Naive B cell (primary cell): Measurements from ENCODE around the gene CRMP1. TPM values are rescaled to one million over a fixed set of nuclear protein-coding genes. Genes with fewer than 3 reads are reported as not detected.

Source experiments
- ATAC-seq, 2 donors: fragments of 150-1000 bp; cut with Tn5 transposase; 2 replicates each; pipeline ENCODE4 v1.10.0; 2021; ENCODE audit warnings: low read depth in 2 of 2, mild to moderate bottlenecking in 2 of 2, moderate library complexity in 2 of 2
- DNase-seq: peaks from one replicate; pipeline ENCODE4 v3.0.0; 2022
- H3K27ac Mint-ChIP-seq, 6 donors: one replicate each; pipeline ENCODE4 v1.8.0; 2020 to 2022; ENCODE audit warnings: mild to moderate bottlenecking in 6 of 6, mixed read lengths in 6 of 6, moderate library complexity in 5 of 6, inconsistent platforms in 2 of 6
- H3K27me3 Mint-ChIP-seq, 3 donors: one replicate each; pipeline ENCODE4 v1.8.0; 2021 to 2022; ENCODE audit warnings: mixed read lengths in 3 of 3, mild to moderate bottlenecking in 1 of 3
- H3K36me3 Mint-ChIP-seq, 2 donors: one replicate each; pipeline ENCODE4 v1.8.0; 2020 to 2022; ENCODE audit warnings: mixed read lengths in 2 of 2, inconsistent platforms in 1 of 2, mild to moderate bottlenecking in 1 of 2
- H3K4me1 Mint-ChIP-seq, 3 donors: one replicate each; pipeline ENCODE4 v1.8.0; 2020 to 2022; ENCODE audit warnings: mixed read lengths in 3 of 3, inconsistent platforms in 1 of 3, mild to moderate bottlenecking in 1 of 3, moderate library complexity in 1 of 3
- H3K4me3 Mint-ChIP-seq, 8 donors: one replicate each; pipeline ENCODE4 v1.8.0; 2020 to 2022; ENCODE audit warnings: mild to moderate bottlenecking in 8 of 8, mixed read lengths in 8 of 8, moderate library complexity in 8 of 8, inconsistent platforms in 2 of 8
- H3K9me3 Mint-ChIP-seq, 7 donors: one replicate each; pipeline ENCODE4 v1.8.0; 2020 to 2022; ENCODE audit warnings: mixed read lengths in 7 of 7, mild to moderate bottlenecking in 5 of 7, inconsistent platforms in 2 of 7, moderate library complexity in 1 of 7
- polyA plus RNA-seq, 6 donors: library from polyadenylated mRNA; unstranded; fragments of 300-500 nt; fragmentation: Illumina TruSeq; gene quantifications; one replicate each; pipeline ENCODE4 v1.2.3, GENCODE V29; 2021; ENCODE audit warnings: low read depth in 6 of 6

The CRMP1 gene
- polyA plus RNA-seq, 6 donors from 2014 or later: 0.49 to 3.5 (median 1.3) TPM; not detected in 1

- peaks cover 60 to 73% (median 70%) of the 10 kb centered on the region in 3 donors for H3K27me3 Mint-ChIP-seq
- peaks cover 22 to 30% (median 26%) of the 10 kb centered on the region in 3 donors for H3K4me1 Mint-ChIP-seq
- ATAC-seq: no peak
- H3K27ac Mint-ChIP-seq: no peak overlapping the region
- no peak for DNase-seq
- H3K4me3 Mint-ChIP-seq: peak overlapping the region in 1 of 8 donors; percentile 77
- peaks cover 0 to 13% of the 10 kb centered on the region in 2 donors for H3K36me3 Mint-ChIP-seq
- H3K9me3 Mint-ChIP-seq: peaks cover 2 to 18% (median 10%) of the 10 kb centered on the region in 7 donors
These were observed 423 bp downstream of the CRMP1 start for GRCh38 chr4:5892323-5893003.

GRCh38 chr4:5891563-5892322, 1.1 kb downstream of the CRMP1 start:
- ATAC-seq (no peak), DNase-seq (no peak)
- Mint-ChIP-seq H3K27ac (no peak overlapping the region), H3K27me3 (peaks cover 55 to 75% (median 64%) of the 10 kb centered on the region in 3 donors), H3K9me3 (peaks cover 0 to 13% (median 7%) of the 10 kb centered on the region in 7 donors), H3K4me1 (peaks cover 26 to 34% (median 28%) of the 10 kb centered on the region in 3 donors), H3K36me3 (peaks cover 0 to 8% of the 10 kb centered on the region in 2 donors), H3K4me3 (peak overlapping the region in 6 of 8 donors; percentile 47 to 77 (median 56))

- no peak for DNase-seq
- peak overlapping the region in 1 of 6 donors; percentile 60 for H3K27ac Mint-ChIP-seq
- H3K36me3 Mint-ChIP-seq: peaks cover 0 to 6% of the 10 kb centered on the region in 2 donors
- H3K4me1 Mint-ChIP-seq: peaks cover 36 to 49% (median 43%) of the 10 kb centered on the region in 3 donors
- ATAC-seq: peak in 1 of 2 donors; percentile 28
- H3K27me3 Mint-ChIP-seq: peaks cover 52 to 68% (median 53%) of the 10 kb centered on the region in 3 donors
- peak overlapping the region; percentile 59 to 87 (median 73) for H3K4me3 Mint-ChIP-seq
- peaks cover 0 to 9% (median 2%) of the 10 kb centered on the region in 7 donors for H3K9me3 Mint-ChIP-seq
These were observed 2.7 kb downstream of the CRMP1 start for GRCh38 chr4:5890063-5890727.

GRCh38 chr4:5889002-5889696, 3.7 kb downstream of the CRMP1 start:
- no peak overlapping the region for H3K27ac Mint-ChIP-seq

GRCh38 chr4:5888222-5889001, 4.5 kb downstream of the CRMP1 start:
- Mint-ChIP-seq H3K27ac (peak overlapping the region in 1 of 6 donors; percentile 41), H3K4me1 (peaks cover 44 to 59% (median 56%) of the 10 kb centered on the region in 3 donors), H3K9me3 (peaks cover 0 to 12% (median 2%) of the 10 kb centered on the region in 7 donors), H3K27me3 (peaks cover 45 to 53% (median 49%) of the 10 kb centered on the region in 3 donors), H3K36me3 (peaks cover 0 to 3% of the 10 kb centered on the region in 2 donors), H3K4me3 (peak overlapping the region in 7 of 8 donors; percentile 18 to 87 (median 73))
- ATAC-seq: no peak
- DNase-seq: no peak

More at GRCh38 chr4:5889002-5889696, 3.7 kb downstream of the CRMP1 start:
- H3K4me1 Mint-ChIP-seq: peaks cover 46 to 59% (median 54%) of the 10 kb centered on the region in 3 donors
- ATAC-seq (no peak), DNase-seq (no peak)
- H3K4me3 Mint-ChIP-seq: peak overlapping the region in 7 of 8 donors; percentile 59 to 87 (median 73)
- H3K9me3 Mint-ChIP-seq: peaks cover 0 to 12% (median 4%) of the 10 kb centered on the region in 7 donors
- H3K36me3 Mint-ChIP-seq: peaks cover 0 to 6% of the 10 kb centered on the region in 2 donors
- peaks cover 49 to 61% (median 53%) of the 10 kb centered on the region in 3 donors for H3K27me3 Mint-ChIP-seq

GRCh38 chr4:5887361-5888221, 5.3 kb downstream of the CRMP1 start:
- peaks cover 42 to 65% (median 56%) of the 10 kb centered on the region in 3 donors for H3K4me1 Mint-ChIP-seq
- H3K9me3 Mint-ChIP-seq: peaks cover 0 to 9% (median 2%) of the 10 kb centered on the region in 7 donors
- ATAC-seq: no peak
- H3K4me3 Mint-ChIP-seq: peak overlapping the region in 6 of 8 donors; percentile 42 to 72 (median 58)
- DNase-seq: no peak
- H3K27ac Mint-ChIP-seq: no peak overlapping the region
- peaks cover 41 to 58% (median 45%) of the 10 kb centered on the region in 3 donors for H3K27me3 Mint-ChIP-seq
- no peaks in the 10 kb centered on the region for H3K36me3 Mint-ChIP-seq

- peak overlapping the region in 6 of 8 donors; percentile 42 to 72 (median 58) for H3K4me3 Mint-ChIP-seq
- peaks cover 42 to 65% (median 56%) of the 10 kb centered on the region in 3 donors for H3K4me1 Mint-ChIP-seq
- H3K36me3 Mint-ChIP-seq: no peaks in the 10 kb centered on the region
- peaks cover 41 to 59% (median 45%) of the 10 kb centered on the region in 3 donors for H3K27me3 Mint-ChIP-seq
- no peak for ATAC-seq
- no peak for DNase-seq
- H3K27ac Mint-ChIP-seq: no peak overlapping the region
- peaks cover 0 to 9% (median 2%) of the 10 kb centered on the region in 7 donors for H3K9me3 Mint-ChIP-seq
These were observed 5.9 kb downstream of the CRMP1 start for GRCh38 chr4:5887011-5887360.

GRCh38 chr4:5885733-5886132, 7.2 kb downstream of the CRMP1 start:
- Mint-ChIP-seq H3K27me3 (peaks cover 30 to 55% (median 52%) of the 10 kb centered on the region in 3 donors), H3K4me1 (peaks cover 36 to 55% (median 52%) of the 10 kb centered on the region in 3 donors), H3K4me3 (peak overlapping the region in 6 of 8 donors; percentile 4 to 75 (median 43)), H3K36me3 (no peaks in the 10 kb centered on the region), H3K27ac (no peak overlapping the region), H3K9me3 (peaks cover 0 to 5% (median 2%) of the 10 kb centered on the region in 7 donors)
- DNase-seq: no peak
- ATAC-seq: no peak

GRCh38 chr4:5884796-5885195, 8.1 kb downstream of the CRMP1 start:
- peak; percentile 36 for DNase-seq
- H3K27me3 Mint-ChIP-seq: peaks cover 24 to 51% (median 48%) of the 10 kb centered on the region in 3 donors
- peaks cover 32 to 52% (median 47%) of the 10 kb centered on the region in 3 donors for H3K4me1 Mint-ChIP-seq
- ATAC-seq: peak; percentile 82 to 83
- H3K27ac Mint-ChIP-seq: peak overlapping the region in 2 of 6 donors; percentile 85 to 91
- peak overlapping the region in 6 of 8 donors; percentile 5 to 83 (median 58) for H3K4me3 Mint-ChIP-seq
- peaks cover 0 to 5% (median 3%) of the 10 kb centered on the region in 7 donors for H3K9me3 Mint-ChIP-seq
- no peaks in the 10 kb centered on the region for H3K36me3 Mint-ChIP-seq

- peaks cover 0 to 5% of the 10 kb centered on the region in 2 donors for H3K36me3 Mint-ChIP-seq
- no peak overlapping the region for H3K27ac Mint-ChIP-seq
- H3K9me3 Mint-ChIP-seq: peaks cover 0 to 9% (median 2%) of the 10 kb centered on the region in 7 donors
- peaks cover 24 to 51% (median 49%) of the 10 kb centered on the region in 3 donors for H3K27me3 Mint-ChIP-seq
- peak overlapping the region in 1 of 8 donors; percentile 13 for H3K4me3 Mint-ChIP-seq
- DNase-seq (no peak), ATAC-seq (no peak)
- H3K4me1 Mint-ChIP-seq: peaks cover 26 to 44% (median 38%) of the 10 kb centered on the region in 3 donors
These were observed 9.0 kb downstream of the CRMP1 start for GRCh38 chr4:5883916-5884315.

- peaks cover 0 to 13% (median 2%) of the 10 kb centered on the region in 7 donors for H3K9me3 Mint-ChIP-seq
- peaks cover 23 to 42% (median 35%) of the 10 kb centered on the region in 3 donors for H3K4me1 Mint-ChIP-seq
- peak overlapping the region in 3 of 8 donors; percentile 57 to 72 (median 71) for H3K4me3 Mint-ChIP-seq
- peaks cover 0 to 8% of the 10 kb centered on the region in 2 donors for H3K36me3 Mint-ChIP-seq
- no peak overlapping the region for H3K27ac Mint-ChIP-seq
- DNase-seq: no peak
- H3K27me3 Mint-ChIP-seq: peaks cover 25 to 53% (median 50%) of the 10 kb centered on the region in 3 donors
- no peak for ATAC-seq
These were observed 9.9 kb downstream of the CRMP1 start for GRCh38 chr4:5882947-5883346.
